Measurements from ENCODE around the gene XRRA1.

DNA sequence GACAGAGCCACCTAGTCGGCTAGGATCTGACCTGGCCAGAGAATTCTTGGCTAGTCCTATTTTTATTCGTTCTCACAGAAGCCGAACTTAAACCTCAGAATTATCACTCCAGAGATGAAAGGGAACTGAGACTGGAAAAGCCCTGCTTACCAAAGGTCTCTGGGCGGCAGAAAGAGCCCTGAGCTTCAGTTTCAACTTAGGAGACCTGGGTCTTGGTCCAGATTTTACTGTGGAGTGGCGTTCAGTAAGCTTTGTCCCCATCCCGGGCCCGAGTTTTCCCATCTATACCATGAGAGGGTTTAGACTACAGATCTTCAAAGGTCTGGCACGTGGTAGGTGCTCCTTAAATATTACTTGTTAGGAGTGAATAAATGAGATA lies 40.4 kb upstream of the XRRA1 start:
- TF ChIP-seq, protein P1, sequence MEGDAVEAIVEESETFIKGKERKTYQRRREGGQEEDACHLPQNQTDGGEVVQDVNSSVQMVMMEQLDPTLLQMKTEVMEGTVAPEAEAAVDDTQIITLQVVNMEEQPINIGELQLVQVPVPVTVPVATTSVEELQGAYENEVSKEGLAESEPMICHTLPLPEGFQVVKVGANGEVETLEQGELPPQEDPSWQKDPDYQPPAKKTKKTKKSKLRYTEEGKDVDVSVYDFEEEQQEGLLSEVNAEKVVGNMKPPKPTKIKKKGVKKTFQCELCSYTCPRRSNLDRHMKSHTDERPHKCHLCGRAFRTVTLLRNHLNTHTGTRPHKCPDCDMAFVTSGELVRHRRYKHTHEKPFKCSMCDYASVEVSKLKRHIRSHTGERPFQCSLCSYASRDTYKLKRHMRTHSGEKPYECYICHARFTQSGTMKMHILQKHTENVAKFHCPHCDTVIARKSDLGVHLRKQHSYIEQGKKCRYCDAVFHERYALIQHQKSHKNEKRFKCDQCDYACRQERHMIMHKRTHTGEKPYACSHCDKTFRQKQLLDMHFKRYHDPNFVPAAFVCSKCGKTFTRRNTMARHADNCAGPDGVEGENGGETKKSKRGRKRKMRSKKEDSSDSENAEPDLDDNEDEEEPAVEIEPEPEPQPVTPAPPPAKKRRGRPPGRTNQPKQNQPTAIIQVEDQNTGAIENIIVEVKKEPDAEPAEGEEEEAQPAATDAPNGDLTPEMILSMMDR (IDR thresholded peaks at IDR 0.05): no peak
- TF ChIP-seq POLR2A (IDR thresholded peaks at IDR 0.05): no peak

All from uterus (tissue), 2 donors.